ENCODE results near the gene SDF4. TPM values are rescaled to one million over a fixed set of nuclear protein-coding genes. Genes with fewer than 3 reads are reported as not detected.

SDF4 gene
- total and polyA plus RNA-seq, 7 donors, result 33.0 to 181 (median 79.6) TPM

DNA sequence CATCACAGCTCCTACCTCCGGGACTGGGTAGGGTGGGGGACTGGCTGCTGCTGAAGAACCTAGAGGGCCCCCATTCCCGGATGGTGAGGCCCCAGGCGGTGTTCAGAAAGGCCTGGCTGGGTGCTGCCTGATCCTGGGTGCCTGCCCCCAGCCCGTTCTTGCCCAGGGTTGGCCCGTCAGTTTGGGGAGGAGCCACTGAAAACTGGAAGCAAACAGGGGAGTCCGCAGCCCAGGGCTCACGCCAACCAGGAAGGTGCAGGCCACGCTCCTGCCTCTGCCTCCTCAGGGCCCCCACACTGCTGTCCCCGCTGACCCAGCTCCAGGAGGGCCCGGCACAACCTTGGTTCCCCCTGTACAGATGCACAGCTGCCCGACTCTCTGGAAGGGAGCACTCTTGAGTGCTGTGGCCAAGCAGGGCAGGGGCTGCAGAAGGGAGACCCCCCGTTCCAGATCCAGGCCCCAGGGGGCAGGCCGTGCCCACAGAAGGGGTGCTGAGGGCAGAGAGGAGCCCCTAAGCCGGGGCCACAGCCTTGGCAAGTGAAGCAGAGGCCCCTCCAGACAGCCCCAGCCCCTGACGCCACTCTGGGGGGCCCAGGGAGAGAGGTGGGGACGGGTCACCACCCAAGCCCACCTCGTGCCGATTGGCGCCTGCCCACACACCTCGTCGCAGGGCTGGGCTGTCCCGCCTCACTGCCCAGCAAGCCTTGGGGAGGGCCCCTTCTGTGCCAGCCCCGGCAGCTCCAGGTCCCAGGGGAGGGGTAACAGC is 9.2 kb upstream of the SDF4 start:
- Histone ChIP-seq H3K27ac (no peak overlapping the region), H3K9me3 (no peaks in the 10 kb centered on the region), H3K4me3 (no peak overlapping the region), H3K27me3 (peaks cover 8 to 39% (median 33%) of the 10 kb centered on the region in 3 donors), H3K36me3 (no peaks in the 10 kb centered on the region), H3K4me1 (peaks cover 0 to 13% (median under 1%) of the 10 kb centered on the region in 4 donors)
- DNase-seq, result no peak
- TF ChIP-seq POLR2A (IDR thresholded peaks at IDR 0.05) (no peak), EP300 (IDR thresholded peaks at IDR 0.05) (no peak), POLR2AphosphoS5 (IDR thresholded peaks at IDR 0.05) (no peak), CTCF (IDR thresholded peaks at IDR 0.05) (no peak)
- intact Hi-C loops (cut with DNase I), result no loop called here
- 33 to 63% methylated on average over 23 of the region's 23 CpGs for WGBS, 2 donors

GRCh38 chr1:1240348-1240732 is 8.5 kb upstream of the SDF4 start:
- no peak for DNase-seq
- peaks cover 8 to 33% (median 26%) of the 10 kb centered on the region in 3 donors for H3K27me3 ChIP-seq
- no peaks in the 10 kb centered on the region for H3K36me3 ChIP-seq
- WGBS, 2 donors, result 39 to 67% methylated on average over 11 of the region's 11 CpGs
- TF ChIP-seq EP300 (IDR thresholded peaks at IDR 0.05) (no peak), POLR2AphosphoS5 (IDR thresholded peaks at IDR 0.05) (no peak), CTCF (IDR thresholded peaks at IDR 0.05) (no peak)
- intact Hi-C loops (cut with DNase I), result no loop called here
- no peak overlapping the region for H3K27ac ChIP-seq
- H3K9me3 ChIP-seq, result no peaks in the 10 kb centered on the region
- H3K4me3 ChIP-seq, result no peak overlapping the region
- peaks cover 0 to 13% (median 0%) of the 10 kb centered on the region in 4 donors for H3K4me1 ChIP-seq

- no peaks in the 10 kb centered on the region for H3K9me3 ChIP-seq
- H3K4me1 ChIP-seq, result peaks cover 0 to 13% (median 0%) of the 10 kb centered on the region in 4 donors
- no peak overlapping the region for H3K27ac ChIP-seq
- peaks cover 8 to 31% (median 24%) of the 10 kb centered on the region in 3 donors for H3K27me3 ChIP-seq
- no peak overlapping the region for H3K4me3 ChIP-seq
- intact Hi-C loops (cut with DNase I), result no loop called here
- DNase-seq, result no peak
- H3K36me3 ChIP-seq, result no peaks in the 10 kb centered on the region
- TF ChIP-seq EP300 (IDR thresholded peaks at IDR 0.05) (no peak), CTCF (IDR thresholded peaks at IDR 0.05) (no peak), POLR2A (IDR thresholded peaks at IDR 0.05) (no peak), POLR2AphosphoS5 (IDR thresholded peaks at IDR 0.05) (no peak)
- WGBS, 2 donors, result 8 to 45% methylated on average over 30 of the region's 30 CpGs
These were observed 8.0 kb upstream of the SDF4 start for GRCh38 chr1:1239614-1240347.

DNA sequence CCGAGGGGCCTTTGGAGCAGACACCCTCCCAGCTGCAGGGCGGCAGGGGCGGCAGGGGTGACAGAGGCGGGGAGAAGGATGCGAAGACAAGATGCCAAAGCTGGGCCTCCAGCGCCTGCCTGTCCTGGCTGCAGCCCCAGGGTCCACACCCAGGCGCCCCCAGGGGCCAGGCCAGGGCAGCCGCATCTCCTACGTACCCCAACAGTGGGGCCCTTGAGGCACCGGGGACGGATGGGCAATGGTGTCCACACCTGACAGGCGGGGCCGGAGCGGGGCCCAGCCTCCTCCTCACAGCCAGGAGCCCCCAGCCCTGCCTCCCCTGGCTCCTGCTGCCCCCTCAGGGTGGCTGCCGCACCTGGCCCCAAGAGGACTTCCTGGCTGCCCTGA is 7.4 kb upstream of the SDF4 start:
- DNase-seq, result no peak
- Histone ChIP-seq H3K4me3 (no peak overlapping the region), H3K9me3 (no peaks in the 10 kb centered on the region), H3K27ac (no peak overlapping the region), H3K27me3 (peaks cover 8 to 31% (median 24%) of the 10 kb centered on the region in 3 donors), H3K36me3 (no peaks in the 10 kb centered on the region), H3K4me1 (peaks cover 0 to 13% (median 0%) of the 10 kb centered on the region in 4 donors)
- 24 to 64% methylated on average over 15 of the region's 15 CpGs for WGBS, 2 donors
- intact Hi-C loops (cut with DNase I), result no loop called here
- no peak for TF ChIP-seq CTCF (IDR thresholded peaks at IDR 0.05)
- TF ChIP-seq POLR2AphosphoS5 (IDR thresholded peaks at IDR 0.05), result no peak
- no peak for TF ChIP-seq POLR2A (IDR thresholded peaks at IDR 0.05)
- no peak for TF ChIP-seq EP300 (IDR thresholded peaks at IDR 0.05)

All from sigmoid colon (tissue), 7 donors.